ENCODE measurements around the gene PAQR5. TPM values are rescaled to one million over a fixed set of nuclear protein-coding genes. Genes with fewer than 3 reads are reported as not detected.

The PAQR5 gene
- total RNA-seq, 1 experiment from 2014 or later: 34.0 TPM

GRCh38 chr15:69351884-69352283 is 53.2 kb downstream of the PAQR5 start:
- POLR2A ChIA-PET: no interaction called here
- Histone ChIP-seq H3K4me1 (ENCODE audit: control insufficient read depth in 1 of 2, insufficient read depth in 2 of 2, low read length in 2 of 2) (no peaks in the 10 kb centered on the region), H3K9me2 (ENCODE audit: insufficient read depth) (no peaks in the 10 kb centered on the region), H3K4me3 (replicated peaks in 1 of 2; ENCODE audit: low read depth in 1 of 2, low read length in 2 of 2) (no peak overlapping the region), H3K9ac (ENCODE audit: low read length) (no peak overlapping the region), H4K20me1 (ENCODE audit: insufficient read depth) (no peaks in the 10 kb centered on the region), H3K36me3 (ENCODE audit: control insufficient read depth in 1 of 2, insufficient read depth in 2 of 2, low read length in 2 of 2) (no peaks in the 10 kb centered on the region; a peak in 3 of 4 replicates), H2AFZ (ENCODE audit: low read depth, low read length, poor library complexity, severe bottlenecking) (no peak overlapping the region), H3K79me2 (ENCODE audit: insufficient read depth, low read length) (no peaks in the 10 kb centered on the region), H3K27me3 (ENCODE audit: insufficient read depth, low read length) (no peaks in the 10 kb centered on the region), H3K27ac (ENCODE audit: low read depth, low read length) (no peak overlapping the region), H3K9me3 (ENCODE audit: control insufficient read depth in 1 of 2, insufficient read depth in 1 of 2, low read depth in 1 of 2, low read length in 2 of 2) (no peaks in the 10 kb centered on the region), H3K4me2 (ENCODE audit: low read length) (no peak overlapping the region)
- ATAC-seq (no peak), DNase-seq (ENCODE audit: low read depth, low spot score) (no peak)
- RAD21 ChIA-PET (ENCODE audit: low non-redundant PET in 1 of 2, low total read pairs in 2 of 2, uncharacterized antibody in 2 of 2, unreplicated experiment in 2 of 2): no interaction called here
- CTCF ChIA-PET: no interaction called here
- no TSS peak for BruUV-seq (replicated peaks)
- intact Hi-C loops (cut with micrococcal nuclease): no loop called here
- TF ChIP-seq SRF (IDR thresholded peaks at IDR 0.05; ENCODE audit: low read depth) (no peak), ELF1 (IDR thresholded peaks at IDR 0.05; ENCODE audit: borderline replicate concordance, low read depth) (no peak), EGR1 (IDR thresholded peaks at IDR 0.05; ENCODE audit: low read depth) (no peak), REST (IDR thresholded peaks at IDR 0.05; ENCODE audit: low read depth) (no peak), MAX (IDR thresholded peaks at IDR 0.05) (no peak), JUND (IDR thresholded peaks at IDR 0.05) (no peak), SP1 (IDR thresholded peaks at IDR 0.05; ENCODE audit: low read depth) (no peak), POLR2A (IDR thresholded peaks at IDR 0.05; ENCODE audit: borderline replicate concordance, extremely low read depth, insufficient read depth, insufficient read length) (no peak)
- TF ChIP-seq, protein P1, sequence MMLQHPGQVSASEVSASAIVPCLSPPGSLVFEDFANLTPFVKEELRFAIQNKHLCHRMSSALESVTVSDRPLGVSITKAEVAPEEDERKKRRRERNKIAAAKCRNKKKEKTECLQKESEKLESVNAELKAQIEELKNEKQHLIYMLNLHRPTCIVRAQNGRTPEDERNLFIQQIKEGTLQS (IDR thresholded peaks at IDR 0.05): no peak

All from HCT116 (cell line).